Osteocyte (in vitro differentiated cells): ENCODE measurements around the gene LIN7B. TPM values are rescaled to one million over a fixed set of nuclear protein-coding genes. Genes with fewer than 3 reads are reported as not detected.

ENCODE experiments used
- DNase-seq: peaks from one replicate; pipeline ENCODE4 v3.0.0; 2021; ENCODE audit warnings: mixed read lengths; ENCODE audit not compliant: unreplicated experiment; ENCODE audit errors: extremely low spot score
- H3K27ac Mint-ChIP-seq: one replicate; pipeline ENCODE4 v1.8.0; 2021; ENCODE audit warnings: mild to moderate bottlenecking, mixed read lengths; ENCODE audit not compliant: unreplicated experiment
- H3K27me3 Mint-ChIP-seq: one replicate; pipeline ENCODE4 v1.8.0; 2021; ENCODE audit warnings: mixed read lengths; ENCODE audit not compliant: unreplicated experiment
- H3K36me3 Mint-ChIP-seq: one replicate; pipeline ENCODE4 v1.8.0; 2021; ENCODE audit warnings: mixed read lengths; ENCODE audit not compliant: unreplicated experiment
- H3K4me1 Mint-ChIP-seq: one replicate; pipeline ENCODE4 v1.8.0; 2021; ENCODE audit warnings: mixed read lengths; ENCODE audit not compliant: unreplicated experiment
- H3K4me3 Mint-ChIP-seq: one replicate; pipeline ENCODE4 v1.8.0; 2021; ENCODE audit warnings: mild to moderate bottlenecking, moderate library complexity, mixed read lengths; ENCODE audit not compliant: unreplicated experiment
- H3K9me3 Mint-ChIP-seq: one replicate; pipeline ENCODE4 v1.8.0; 2021; ENCODE audit warnings: mixed read lengths; ENCODE audit not compliant: unreplicated experiment
- total RNA-seq: library from RNA; stranded (reverse); gene quantifications from 2 replicates; pipeline ENCODE4 v1.2.1, GENCODE V29; 2021
- TF ChIP-seq, protein P1 (sequence below): fragments of 200-600 bp; sonication (generic); IDR thresholded peaks from 2 replicates; pipeline ENCODE4 v1.5.0; 2021; ENCODE audit warnings: antibody characterized with exemption, mild to moderate bottlenecking, moderate library complexity

LIN7B gene
- total RNA-seq, 1 donor from 2014 or later, result 9.9 TPM

DNA sequence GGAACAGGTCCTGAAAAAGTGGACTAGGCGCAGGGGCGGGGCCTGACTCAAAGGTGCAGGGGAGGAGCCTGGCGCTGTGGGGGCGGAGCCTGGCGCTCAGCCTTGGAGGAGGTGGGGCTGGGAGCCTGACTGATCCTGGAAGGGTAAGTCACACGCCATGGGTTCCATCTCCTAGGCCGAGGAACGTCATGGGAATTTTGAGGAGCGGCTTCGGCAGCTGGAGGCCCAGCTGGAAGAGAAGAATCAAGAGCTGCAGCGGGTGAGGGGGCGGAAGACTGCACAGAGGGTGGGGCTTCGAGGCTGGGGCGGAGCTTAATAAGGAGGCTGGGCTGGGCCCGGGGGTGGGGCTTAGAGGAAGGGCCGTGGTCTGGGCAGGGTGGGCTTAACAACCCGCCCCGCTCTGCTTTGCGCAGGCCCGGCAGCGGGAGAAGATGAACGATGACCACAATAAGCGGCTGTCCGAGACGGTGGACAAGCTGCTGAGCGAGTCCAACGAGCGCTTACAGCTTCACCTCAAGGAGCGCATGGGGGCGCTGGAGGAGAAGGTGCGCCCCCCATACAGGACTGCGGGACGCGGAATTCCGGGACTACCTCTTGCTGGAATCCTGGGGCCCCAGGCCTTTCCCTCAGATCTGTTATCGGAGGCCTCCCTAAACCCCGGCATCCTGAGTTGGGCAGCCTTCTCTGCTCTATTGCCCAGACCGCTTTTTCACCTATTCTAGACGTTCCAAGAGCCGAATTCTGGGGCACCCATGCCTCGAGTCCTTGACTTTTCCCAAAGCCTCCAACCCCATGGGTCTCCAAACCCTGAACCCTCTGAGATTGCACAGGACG is 19.7 kb downstream of the LIN7B start:
- Mint-ChIP-seq H3K9me3 (no peaks in the 10 kb centered on the region), H3K36me3 (no peaks in the 10 kb centered on the region), H3K4me3 (no peak overlapping the region), H3K27me3 (no peaks in the 10 kb centered on the region), H3K4me1 (peaks cover 6% of the 10 kb centered on the region), H3K27ac (no peak overlapping the region)
- DNase-seq, result no peak
- TF ChIP-seq, protein P1, sequence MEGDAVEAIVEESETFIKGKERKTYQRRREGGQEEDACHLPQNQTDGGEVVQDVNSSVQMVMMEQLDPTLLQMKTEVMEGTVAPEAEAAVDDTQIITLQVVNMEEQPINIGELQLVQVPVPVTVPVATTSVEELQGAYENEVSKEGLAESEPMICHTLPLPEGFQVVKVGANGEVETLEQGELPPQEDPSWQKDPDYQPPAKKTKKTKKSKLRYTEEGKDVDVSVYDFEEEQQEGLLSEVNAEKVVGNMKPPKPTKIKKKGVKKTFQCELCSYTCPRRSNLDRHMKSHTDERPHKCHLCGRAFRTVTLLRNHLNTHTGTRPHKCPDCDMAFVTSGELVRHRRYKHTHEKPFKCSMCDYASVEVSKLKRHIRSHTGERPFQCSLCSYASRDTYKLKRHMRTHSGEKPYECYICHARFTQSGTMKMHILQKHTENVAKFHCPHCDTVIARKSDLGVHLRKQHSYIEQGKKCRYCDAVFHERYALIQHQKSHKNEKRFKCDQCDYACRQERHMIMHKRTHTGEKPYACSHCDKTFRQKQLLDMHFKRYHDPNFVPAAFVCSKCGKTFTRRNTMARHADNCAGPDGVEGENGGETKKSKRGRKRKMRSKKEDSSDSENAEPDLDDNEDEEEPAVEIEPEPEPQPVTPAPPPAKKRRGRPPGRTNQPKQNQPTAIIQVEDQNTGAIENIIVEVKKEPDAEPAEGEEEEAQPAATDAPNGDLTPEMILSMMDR, result no peak

- DNase-seq, result no peak
Measured at GRCh38 chr19:49135686-49136085, 21.5 kb downstream of the LIN7B start.

GRCh38 chr19:49136771-49137171 is 22.6 kb downstream of the LIN7B start:
- no peak for DNase-seq
- TF ChIP-seq, protein P1, result no peak
- Mint-ChIP-seq H3K9me3 (no peaks in the 10 kb centered on the region), H3K4me3 (no peak overlapping the region), H3K27ac (no peak overlapping the region), H3K4me1 (no peaks in the 10 kb centered on the region), H3K27me3 (no peaks in the 10 kb centered on the region), H3K36me3 (no peaks in the 10 kb centered on the region)

More at GRCh38 chr19:49135686-49136085, 21.5 kb downstream of the LIN7B start:
- TF ChIP-seq, protein P1, result no peak
- Mint-ChIP-seq H3K4me3 (no peak overlapping the region), H3K4me1 (no peaks in the 10 kb centered on the region), H3K36me3 (no peaks in the 10 kb centered on the region), H3K27me3 (no peaks in the 10 kb centered on the region), H3K9me3 (no peaks in the 10 kb centered on the region), H3K27ac (no peak overlapping the region)

GRCh38 chr19:49140951-49141350 is 26.8 kb downstream of the LIN7B start:
- Mint-ChIP-seq H3K4me1 (peaks cover 14% of the 10 kb centered on the region), H3K27me3 (no peaks in the 10 kb centered on the region), H3K36me3 (no peaks in the 10 kb centered on the region), H3K27ac (no peak overlapping the region), H3K9me3 (no peaks in the 10 kb centered on the region), H3K4me3 (no peak overlapping the region)
- TF ChIP-seq, protein P1, result no peak
- DNase-seq, result no peak

- no peaks in the 10 kb centered on the region for H3K36me3 Mint-ChIP-seq
- no peak for DNase-seq
- H3K4me3 Mint-ChIP-seq, result no peak overlapping the region
- TF ChIP-seq, protein P1, result no peak
- no peaks in the 10 kb centered on the region for H3K27me3 Mint-ChIP-seq
- H3K4me1 Mint-ChIP-seq, result peaks cover 17% of the 10 kb centered on the region
- no peak overlapping the region for H3K27ac Mint-ChIP-seq
- H3K9me3 Mint-ChIP-seq, result no peaks in the 10 kb centered on the region
Measured at GRCh38 chr19:49141352-49141751, 27.2 kb downstream of the LIN7B start.
